Measurements from ENCODE around the gene SLC2A4RG. TPM values are rescaled to one million over a fixed set of nuclear protein-coding genes. Genes with fewer than 3 reads are reported as not detected.

SLC2A4RG gene
- 55.9 to 101 TPM (median 89.8 TPM) in 5 replicates for total RNA-seq (2022; extraction: Qiagen RNA extraction)

GRCh38 chr20:63739130-63740069 lies at the start of gene SLC2A4RG:
TSS of gene SLC2A4RG (plus strand) at chr20:63739776. CDS start at chr20:63739913, 137 bp downstream.

GRCh38 chr20:63696628-63697356 lies 42.8 kb upstream of the SLC2A4RG start, which contains the start of gene TNFRSF6B:
TSS of gene TNFRSF6B (plus strand) at chr20:63696652. CDS start at chr20:63696768, 116 bp downstream.

GRCh38 chr20:63707558-63708300 lies 31.8 kb upstream of the SLC2A4RG start, which contains the start of the genes ARFRP1 and ZGPAT:
TSS of gene ARFRP1 (minus strand) at chr20:63707976. CDS start at chr20:63707091, 885 bp downstream.
TSS of gene ZGPAT (plus strand) at chr20:63708039. CDS start at chr20:63708581, 542 bp downstream.

GRCh38 chr20:63735859-63736718 lies 3.5 kb upstream of the SLC2A4RG start, which contains the start of gene LIME1:
TSS of gene LIME1 (plus strand) at chr20:63736664. CDS start at chr20:63737550, 886 bp downstream.

Other genes starting within 250 kb of the SLC2A4RG start
- 138 to 177 TPM (median 153 TPM) in 5 replicates for gene EEF1A2, start 240.7 kb upstream of the SLC2A4RG start, total RNA-seq (2022; extraction: Qiagen RNA extraction)
- 259 to 387 TPM (median 340 TPM) in 5 replicates for gene PPDPF, start 219.0 kb upstream of the SLC2A4RG start, total RNA-seq (2022; extraction: Qiagen RNA extraction)
- 2.7 to 4.0 TPM (median 3.2 TPM) in 5 replicates for gene PTK6, start 202.4 kb upstream of the SLC2A4RG start, total RNA-seq (2022; extraction: Qiagen RNA extraction)
- gene SRMS, start 192.0 kb upstream of the SLC2A4RG start, total RNA-seq (2022; extraction: Qiagen RNA extraction): 0.06 to 0.25 TPM (median 0.09 TPM) in 5 replicates
- 0.17 to 0.29 TPM (median 0.21 TPM) in 5 replicates for gene FNDC11, start 185.6 kb upstream of the SLC2A4RG start, total RNA-seq (2022; extraction: Qiagen RNA extraction)
- 30.2 to 39.3 TPM (median 31.3 TPM) in 5 replicates for gene HELZ2, start 165.5 kb upstream of the SLC2A4RG start, total RNA-seq (2022; extraction: Qiagen RNA extraction)
- gene GMEB2, start 112.7 kb upstream of the SLC2A4RG start, total RNA-seq (2022; extraction: Qiagen RNA extraction): 8.5 to 10.5 TPM (median 10.0 TPM) in 5 replicates
- gene STMN3, start 86.4 kb upstream of the SLC2A4RG start, total RNA-seq (2022; extraction: Qiagen RNA extraction): 7.1 to 11.5 TPM (median 9.5 TPM) in 5 replicates
- 4.1 to 7.9 TPM (median 5.6 TPM) in 5 replicates for gene RTEL1, start 81.5 kb upstream of the SLC2A4RG start, total RNA-seq (2022; extraction: Qiagen RNA extraction)
- gene TNFRSF6B, start 43.1 kb upstream of the SLC2A4RG start, total RNA-seq (2022; extraction: Qiagen RNA extraction): 0.22 to 0.87 TPM (median 0.69 TPM) in 5 replicates
- 30.6 to 43.0 TPM (median 36.4 TPM) in 5 replicates for gene ARFRP1, start 31.8 kb upstream of the SLC2A4RG start, total RNA-seq (2022; extraction: Qiagen RNA extraction)
- gene ZGPAT, start 31.7 kb upstream of the SLC2A4RG start, total RNA-seq (2022; extraction: Qiagen RNA extraction): 20.1 to 30.0 TPM (median 26.1 TPM) in 5 replicates
- gene LIME1, start 3.1 kb upstream of the SLC2A4RG start, total RNA-seq (2022; extraction: Qiagen RNA extraction): 3.7 to 10.8 TPM (median 9.0 TPM) in 5 replicates
- gene ZBTB46, start 91.5 kb downstream of the SLC2A4RG start, total RNA-seq (2022; extraction: Qiagen RNA extraction): 0.73 to 0.85 TPM (median 0.76 TPM) in 5 replicates
- gene ABHD16B, start 121.7 kb downstream of the SLC2A4RG start, total RNA-seq (2022; extraction: Qiagen RNA extraction): not detected in 5 replicates
- 131 to 135 TPM (median 134 TPM) in 5 replicates for gene TPD52L2, start 125.5 kb downstream of the SLC2A4RG start, total RNA-seq (2022; extraction: Qiagen RNA extraction)
- 25.9 to 29.2 TPM (median 28.0 TPM) in 5 replicates for gene DNAJC5, start 155.3 kb downstream of the SLC2A4RG start, total RNA-seq (2022; extraction: Qiagen RNA extraction)
- gene UCKL1, start 216.6 kb downstream of the SLC2A4RG start, total RNA-seq (2022; extraction: Qiagen RNA extraction): 26.1 to 36.0 TPM (median 31.2 TPM) in 5 replicates
- 10.2 to 13.7 TPM (median 11.8 TPM) in 5 replicates for gene ZNF512B, start 230.2 kb downstream of the SLC2A4RG start, total RNA-seq (2022; extraction: Qiagen RNA extraction)
- 0.05 TPM in 1 of 5 replicates, not detected in the others for gene SAMD10, start 239.9 kb downstream of the SLC2A4RG start, total RNA-seq (2022; extraction: Qiagen RNA extraction)
- 52.7 to 54.9 TPM (median 54.7 TPM) in 5 replicates for gene PRPF6, start 241.4 kb downstream of the SLC2A4RG start, total RNA-seq (2022; extraction: Qiagen RNA extraction)